Activated T-helper 2 cell treated with anti-CD3 and anti-CD28 coated beads, Interferon-gamma antibody, Interleukin-2, Interleukin-4, amounts not matched to agents 10 μg/mL and 5 μg/mL and 100 μg/mL, durations not matched to agents 14 hours and 24 hours and 36 hours (primary cell): ENCODE results near the gene CHKA. TPM values are rescaled to one million over a fixed set of nuclear protein-coding genes. Genes with fewer than 3 reads are reported as not detected.

Source experiments
- DNase-seq: peaks from one replicate; pipeline ENCODE4 v3.0.0; 2021; ENCODE audit warnings: low spot score
- H3K27ac Mint-ChIP-seq: one replicate; pipeline ENCODE4 v1.8.0; 2021; ENCODE audit warnings: mixed read lengths
- H3K27me3 Mint-ChIP-seq: one replicate; pipeline ENCODE4 v1.8.0; 2021; ENCODE audit warnings: low read depth, mixed read lengths
- H3K36me3 Mint-ChIP-seq: one replicate; pipeline ENCODE4 v1.8.0; 2021; ENCODE audit warnings: low read depth, mixed read lengths
- H3K4me1 Mint-ChIP-seq: one replicate; pipeline ENCODE4 v1.8.0; 2021; ENCODE audit warnings: low read depth, mixed read lengths
- H3K4me3 Mint-ChIP-seq: one replicate; pipeline ENCODE4 v1.8.0; 2021; ENCODE audit warnings: low read depth, mild to moderate bottlenecking, moderate library complexity, mixed read lengths
- H3K9me3 Mint-ChIP-seq: one replicate; pipeline ENCODE4 v1.8.0; 2021; ENCODE audit warnings: mixed read lengths
- intact Hi-C: fragments of 100-400 bp; cut with micrococcal nuclease; formaldehyde crosslinking; loops from one replicate; pipeline ENCODE4 v1.15.1; 2023
- total RNA-seq: library from RNA; stranded (reverse); gene quantifications from 2 replicates; pipeline ENCODE4 v1.2.3, GENCODE V29; 2022

Gene CHKA
- total RNA-seq, 1 donor from 2014 or later, result 16.9 TPM

GRCh38 chr11:68033708-68034045 lies 87.5 kb downstream of the CHKA start:
- Mint-ChIP-seq H3K27me3 (no peaks in the 10 kb centered on the region), H3K4me1 (peaks cover 26% of the 10 kb centered on the region), H3K4me3 (peak overlapping the region; percentile 5), H3K27ac (no peak overlapping the region), H3K9me3 (no peaks in the 10 kb centered on the region), H3K36me3 (peaks cover 10% of the 10 kb centered on the region)
- DNase-seq, result no peak
- intact Hi-C loops, result loop anchor here (10.0 kb wide), 1 partner anchor 181 kb away; the partner anchor contains the start of gene KMT5B

- Mint-ChIP-seq H3K9me3 (no peaks in the 10 kb centered on the region), H3K4me3 (peak overlapping the region; percentile 5), H3K4me1 (peaks cover 27% of the 10 kb centered on the region), H3K27me3 (no peaks in the 10 kb centered on the region), H3K36me3 (peaks cover 10% of the 10 kb centered on the region), H3K27ac (no peak overlapping the region)
- intact Hi-C loops, result loop anchor here (10.0 kb wide), 1 partner anchor 182 kb away; the partner anchor contains the start of gene KMT5B
- DNase-seq, result no peak
Measured at GRCh38 chr11:68032997-68033707, 88.0 kb downstream of the CHKA start.

GRCh38 chr11:68032003-68032402 lies 89.2 kb downstream of the CHKA start:
- intact Hi-C loops, result loop anchor here (10.0 kb wide), 1 partner anchor 183 kb away; the partner anchor contains the start of gene KMT5B
- Mint-ChIP-seq H3K4me1 (peaks cover 27% of the 10 kb centered on the region), H3K9me3 (no peaks in the 10 kb centered on the region), H3K4me3 (peak overlapping the region; percentile 97), H3K27me3 (no peaks in the 10 kb centered on the region), H3K27ac (peak overlapping the region; percentile 95), H3K36me3 (peaks cover 10% of the 10 kb centered on the region)
- DNase-seq, result no peak

- Mint-ChIP-seq H3K4me1 (peaks cover 23% of the 10 kb centered on the region), H3K27ac (peak overlapping the region; percentile 95), H3K4me3 (peak overlapping the region; percentile 97), H3K36me3 (peaks cover 8% of the 10 kb centered on the region), H3K9me3 (no peaks in the 10 kb centered on the region), H3K27me3 (no peaks in the 10 kb centered on the region)
- no peak for DNase-seq
- intact Hi-C loops, result loop anchor here (2.0 to 10.0 kb wide), 2 partner anchors 90 to 184 kb away; partner anchors contain the start of genes CHKA and KMT5B
Measured at GRCh38 chr11:68031144-68031464, 90.1 kb downstream of the CHKA start.

- Mint-ChIP-seq H3K9me3 (no peaks in the 10 kb centered on the region), H3K36me3 (peaks cover 8% of the 10 kb centered on the region), H3K27me3 (no peaks in the 10 kb centered on the region), H3K4me1 (peaks cover 23% of the 10 kb centered on the region), H3K27ac (peak within 1 kb of the TSS; percentile 95), H3K4me3 (peak within 1 kb of the TSS; percentile 97)
- intact Hi-C loops, result loop anchor here (1.0 to 10.0 kb wide), 4 partner anchors 10 to 184 kb away; partner anchors contain the start of genes CHKA, KMT5B and UNC93B1
- DNase-seq, result peak; percentile 95
Measured at GRCh38 chr11:68030318-68031143, 90.7 kb downstream of the CHKA start, which contains the start of gene NDUFS8. Gene NDUFS8 (plus strand): TSS chr11:68030681. CDS start chr11:68032152, 1,471 bp downstream.

- Mint-ChIP-seq H3K4me1 (peaks cover 23% of the 10 kb centered on the region), H3K27ac (peak overlapping the region; percentile 75), H3K4me3 (peak overlapping the region; percentile 97), H3K27me3 (no peaks in the 10 kb centered on the region), H3K9me3 (no peaks in the 10 kb centered on the region), H3K36me3 (peaks cover 4% of the 10 kb centered on the region)
- no peak for DNase-seq
- intact Hi-C loops, result no loop called here
Measured at GRCh38 chr11:68028802-68029545, 92.2 kb downstream of the CHKA start.

DNA sequence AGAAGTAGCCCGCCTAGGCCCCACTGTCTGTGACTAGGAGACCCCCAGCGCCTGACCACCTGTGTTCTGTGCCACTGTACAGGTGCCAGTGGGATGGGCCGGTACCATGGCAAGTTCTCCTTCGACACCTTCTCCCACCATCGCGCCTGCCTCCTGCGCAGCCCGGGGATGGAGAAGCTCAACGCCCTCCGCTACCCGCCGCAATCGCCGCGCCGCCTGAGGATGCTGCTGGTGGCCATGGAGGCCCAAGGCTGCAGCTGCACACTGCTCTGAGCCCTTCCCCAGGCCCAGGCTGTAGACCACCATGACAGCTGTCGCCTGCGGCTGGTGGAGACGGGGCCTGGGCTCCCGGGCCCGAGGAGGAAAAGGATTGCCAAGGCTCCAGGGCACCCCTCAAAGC lies 93.5 kb downstream of the CHKA start:
- Mint-ChIP-seq H3K27ac (no peak overlapping the region), H3K4me1 (peaks cover 23% of the 10 kb centered on the region), H3K9me3 (no peaks in the 10 kb centered on the region), H3K36me3 (peaks cover 4% of the 10 kb centered on the region), H3K27me3 (no peaks in the 10 kb centered on the region), H3K4me3 (no peak overlapping the region)
- intact Hi-C loops, result no loop called here
- no peak for DNase-seq

DNA sequence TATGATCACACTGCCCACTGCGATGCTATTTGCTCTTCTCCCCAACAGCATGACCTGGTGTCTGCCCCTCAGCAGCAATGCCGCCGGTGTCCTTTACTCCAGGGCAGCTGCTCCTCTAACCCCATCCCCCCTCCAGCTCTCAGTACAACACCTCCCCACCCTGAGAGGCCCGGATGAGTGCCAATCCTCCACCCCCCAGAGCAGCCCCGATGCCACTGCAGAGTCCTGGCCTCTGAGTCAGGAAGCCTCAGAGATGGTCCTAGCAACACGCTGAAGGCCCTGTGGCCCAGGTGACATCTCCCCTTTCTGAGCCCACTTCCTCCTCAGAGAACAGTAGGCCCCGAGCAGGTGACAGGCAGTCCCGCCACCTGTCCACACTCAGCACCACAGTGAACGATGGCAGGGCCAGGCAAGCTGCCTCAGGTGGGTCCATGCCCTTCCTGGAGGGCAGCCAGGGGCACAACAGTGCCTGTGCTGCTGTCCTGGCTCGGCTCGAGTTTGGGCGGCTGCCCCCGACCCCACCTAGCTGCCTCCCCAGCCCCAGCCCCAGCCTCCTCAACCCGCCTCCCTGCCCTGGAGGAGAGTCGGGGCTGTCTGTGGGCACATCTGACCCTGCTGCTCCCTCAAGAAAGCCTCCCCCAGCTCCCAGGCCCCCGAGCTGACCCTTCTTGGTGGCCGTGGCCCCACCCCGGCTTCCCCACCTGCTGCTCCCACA lies 94.6 kb downstream of the CHKA start:
- Mint-ChIP-seq H3K27me3 (no peaks in the 10 kb centered on the region), H3K4me3 (no peak overlapping the region), H3K4me1 (peaks cover 19% of the 10 kb centered on the region), H3K27ac (no peak overlapping the region), H3K36me3 (peaks cover 1% of the 10 kb centered on the region), H3K9me3 (no peaks in the 10 kb centered on the region)
- no peak for DNase-seq
- intact Hi-C loops, result no loop called here

DNA sequence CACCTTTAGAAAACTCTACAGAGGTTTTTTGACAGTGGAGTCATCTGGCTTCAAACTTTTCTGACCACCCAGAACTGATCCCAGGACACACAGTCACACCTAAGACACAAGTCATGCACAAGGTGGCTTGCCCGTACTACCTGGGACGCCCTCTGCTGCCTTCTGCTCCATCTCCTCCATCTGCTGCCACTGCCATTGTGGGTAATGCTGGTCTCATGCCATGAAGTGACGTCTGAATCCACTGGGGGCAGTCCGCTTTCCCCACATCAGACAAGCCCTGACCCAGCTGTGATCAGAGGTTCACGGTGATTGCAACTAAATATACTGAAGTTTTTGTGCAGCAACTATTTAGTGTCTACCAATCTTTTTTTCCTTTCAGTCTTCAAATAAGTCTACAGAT lies 96.1 kb downstream of the CHKA start:
- intact Hi-C loops, result no loop called here
- no peak for DNase-seq
- Mint-ChIP-seq H3K4me1 (peaks cover 15% of the 10 kb centered on the region), H3K4me3 (no peak overlapping the region), H3K27me3 (no peaks in the 10 kb centered on the region), H3K36me3 (no peaks in the 10 kb centered on the region), H3K27ac (no peak overlapping the region), H3K9me3 (no peaks in the 10 kb centered on the region)

- no peak overlapping the region for H3K4me3 Mint-ChIP-seq
- H3K36me3 Mint-ChIP-seq, result no peaks in the 10 kb centered on the region
- no peak overlapping the region for H3K27ac Mint-ChIP-seq
- intact Hi-C loops, result no loop called here
- no peaks in the 10 kb centered on the region for H3K9me3 Mint-ChIP-seq
- no peak for DNase-seq
- H3K4me1 Mint-ChIP-seq, result peaks cover 12% of the 10 kb centered on the region
- H3K27me3 Mint-ChIP-seq, result no peaks in the 10 kb centered on the region
Measured at GRCh38 chr11:68024508-68024907, 96.7 kb downstream of the CHKA start.

DNA sequence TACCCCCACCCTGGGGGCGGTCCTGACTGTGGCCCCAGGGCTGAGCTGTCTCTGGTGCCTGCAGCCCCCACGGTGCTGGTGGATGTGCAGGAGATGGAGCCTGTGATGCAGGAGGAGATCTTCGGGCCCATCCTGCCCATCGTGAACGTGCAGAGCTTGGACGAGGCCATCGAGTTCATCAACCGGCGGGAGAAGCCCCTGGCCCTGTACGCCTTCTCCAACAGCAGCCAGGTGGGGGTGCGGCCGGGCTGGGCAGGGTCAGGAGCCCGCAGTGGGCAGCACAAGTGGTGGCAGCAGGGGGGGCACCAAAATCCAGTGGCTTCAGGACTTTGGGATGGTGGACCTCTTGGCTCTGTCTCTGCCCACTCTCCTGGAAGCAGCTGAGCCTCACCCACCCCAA lies 98.7 kb downstream of the CHKA start:
- H3K27ac Mint-ChIP-seq, result no peak overlapping the region
- no peaks in the 10 kb centered on the region for H3K36me3 Mint-ChIP-seq
- H3K27me3 Mint-ChIP-seq, result no peaks in the 10 kb centered on the region
- intact Hi-C loops, result no loop called here
- H3K4me1 Mint-ChIP-seq, result no peaks in the 10 kb centered on the region
- no peaks in the 10 kb centered on the region for H3K9me3 Mint-ChIP-seq
- no peak overlapping the region for H3K4me3 Mint-ChIP-seq
- no peak for DNase-seq

DNA sequence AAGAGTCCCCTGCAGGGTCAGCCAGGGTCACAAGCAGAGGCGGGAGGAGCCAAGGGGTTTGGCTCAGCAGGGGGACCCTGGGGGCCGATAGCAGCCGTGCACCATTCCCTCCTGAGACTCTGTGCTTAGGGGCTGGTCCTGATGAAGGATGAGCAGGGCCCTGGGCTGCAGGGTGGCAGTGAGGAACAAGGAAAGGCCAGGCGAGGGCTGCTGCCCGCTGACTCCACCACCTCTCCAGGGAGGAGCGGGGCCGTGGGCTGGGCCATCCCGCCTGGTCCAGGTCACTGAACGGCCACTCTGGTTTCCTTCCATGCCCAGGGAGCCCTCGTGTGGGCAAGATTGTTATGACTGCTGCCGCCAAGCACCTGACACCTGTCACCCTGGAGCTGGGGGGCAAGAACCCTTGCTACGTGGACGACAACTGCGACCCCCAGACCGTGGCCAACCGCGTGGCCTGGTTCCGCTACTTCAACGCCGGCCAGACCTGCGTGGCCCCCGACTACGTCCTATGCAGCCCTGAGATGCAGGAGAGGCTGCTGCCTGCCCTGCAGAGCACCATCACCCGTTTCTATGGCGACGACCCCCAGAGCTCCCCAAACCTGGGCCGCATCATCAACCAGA lies 99.9 kb downstream of the CHKA start:
- no peaks in the 10 kb centered on the region for H3K36me3 Mint-ChIP-seq
- H3K9me3 Mint-ChIP-seq, result no peaks in the 10 kb centered on the region
- intact Hi-C loops, result no loop called here
- no peak overlapping the region for H3K4me3 Mint-ChIP-seq
- H3K27me3 Mint-ChIP-seq, result no peaks in the 10 kb centered on the region
- no peak overlapping the region for H3K27ac Mint-ChIP-seq
- H3K4me1 Mint-ChIP-seq, result no peaks in the 10 kb centered on the region
- no peak for DNase-seq
